Measurements from ENCODE around the gene TBX18.

TBX18 gene

DNA sequence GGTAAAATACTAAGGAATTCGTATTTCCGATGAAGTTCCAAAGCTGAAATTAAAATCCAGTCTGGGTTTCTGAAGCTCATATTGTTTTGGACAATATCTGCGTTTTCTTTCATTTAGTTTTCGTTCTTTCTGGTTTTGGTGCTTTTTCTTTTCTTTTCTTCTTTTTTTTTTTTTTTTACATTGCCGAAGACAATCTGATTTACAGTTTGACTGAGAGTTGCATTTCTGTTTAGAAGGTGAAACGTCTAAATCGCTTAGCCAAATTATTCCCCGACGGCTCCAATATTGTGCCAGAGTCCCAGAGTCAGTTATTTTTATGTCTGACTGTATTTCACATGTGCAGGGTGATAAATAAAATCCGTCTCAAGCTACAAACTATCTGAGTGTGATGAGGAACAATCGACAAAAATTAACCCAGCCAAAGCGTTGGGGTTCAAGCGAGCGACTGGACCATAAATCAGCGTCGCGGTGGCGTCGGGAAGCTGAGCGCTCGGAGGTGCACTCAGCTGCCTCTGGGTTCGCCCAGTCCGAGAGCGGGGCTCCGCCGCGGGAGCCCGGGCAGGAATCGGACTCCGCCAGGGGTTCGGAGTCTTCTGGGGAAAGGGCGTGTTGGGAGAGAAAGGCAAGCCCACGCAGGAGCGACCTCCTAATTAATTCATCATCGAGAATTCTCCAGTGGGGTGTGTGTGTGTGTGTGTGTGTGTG lies 8.2 kb upstream of the TBX18 start:
- peak; percentile 61 for DNase-seq

DNA sequence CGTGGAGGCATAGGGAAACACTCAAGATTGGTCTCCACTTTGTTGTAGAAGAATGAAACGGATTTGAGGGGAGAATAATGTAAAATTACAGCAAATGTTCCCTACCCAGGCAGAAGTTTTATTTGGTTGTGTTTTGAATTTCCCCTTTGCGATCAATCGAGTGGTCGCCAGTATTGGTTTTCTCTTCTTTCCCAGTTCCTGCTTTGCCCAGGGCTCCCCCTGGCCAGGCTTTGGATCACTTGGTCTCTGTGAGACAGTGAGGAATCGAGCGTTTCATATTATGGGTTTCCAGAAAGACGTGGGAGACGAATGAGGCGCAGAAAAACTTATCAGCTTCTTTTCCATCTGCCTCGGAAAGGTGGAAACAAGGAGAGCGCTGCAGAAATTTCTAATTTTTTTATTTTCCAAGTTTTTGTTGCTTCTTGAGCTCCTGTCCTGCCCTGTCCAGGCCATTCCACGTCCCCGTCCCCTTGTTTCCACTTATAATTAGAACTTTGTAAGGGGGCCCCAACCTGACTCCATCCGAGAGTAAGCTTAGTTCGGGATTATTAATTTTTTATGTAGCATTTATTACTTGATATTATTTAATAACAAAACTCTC lies 7.5 kb upstream of the TBX18 start:
- DNase-seq: peak; percentile 36

DNA sequence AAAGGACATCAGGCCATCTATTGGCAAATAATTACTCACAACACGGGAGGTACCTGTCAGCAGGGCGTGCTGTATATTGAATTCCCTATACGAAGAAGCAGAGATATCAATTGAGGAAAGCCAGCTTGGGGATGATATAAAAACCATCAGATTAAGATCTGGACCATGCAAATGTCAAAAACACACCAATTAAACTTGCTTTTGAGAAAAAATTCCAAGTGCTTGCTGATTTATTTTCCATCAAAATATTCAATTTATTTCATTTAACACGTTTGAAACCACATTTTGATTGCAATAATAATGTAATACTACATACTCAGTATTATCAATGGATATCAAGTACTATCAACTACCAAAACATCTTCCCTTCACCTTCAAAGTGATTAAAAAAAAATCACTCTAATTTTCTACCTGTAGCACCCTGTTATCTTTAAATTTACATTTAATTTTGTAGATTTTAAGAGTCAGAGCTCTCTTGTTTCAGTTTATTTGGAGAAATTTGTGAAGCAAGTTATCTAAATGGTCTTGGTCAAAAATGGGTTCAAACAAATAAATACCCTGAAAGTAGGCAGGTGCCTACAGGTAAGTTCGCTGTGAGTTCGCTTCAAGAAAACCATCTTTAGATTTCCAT lies 6.8 kb upstream of the TBX18 start:
- DNase-seq: no peak

DNA sequence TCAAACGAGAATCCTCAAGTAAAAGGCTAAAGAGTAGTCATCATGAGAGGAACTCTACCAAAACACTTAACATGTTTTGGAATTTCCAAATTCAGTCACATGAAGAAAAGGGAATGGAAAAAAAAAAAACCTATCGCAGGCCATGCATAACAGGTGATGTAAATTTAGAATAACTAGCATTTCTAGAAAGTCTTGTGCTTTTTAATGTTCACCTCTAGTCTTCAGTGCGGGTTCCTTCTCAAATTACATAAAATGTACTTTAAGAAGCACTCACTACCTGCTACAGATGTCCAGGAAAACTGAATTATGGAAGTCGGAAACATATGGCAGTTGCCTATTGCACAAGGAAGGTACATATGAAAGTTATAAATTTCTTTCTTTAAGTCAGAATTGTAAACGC lies 6.1 kb upstream of the TBX18 start:
- DNase-seq: no peak

DNA sequence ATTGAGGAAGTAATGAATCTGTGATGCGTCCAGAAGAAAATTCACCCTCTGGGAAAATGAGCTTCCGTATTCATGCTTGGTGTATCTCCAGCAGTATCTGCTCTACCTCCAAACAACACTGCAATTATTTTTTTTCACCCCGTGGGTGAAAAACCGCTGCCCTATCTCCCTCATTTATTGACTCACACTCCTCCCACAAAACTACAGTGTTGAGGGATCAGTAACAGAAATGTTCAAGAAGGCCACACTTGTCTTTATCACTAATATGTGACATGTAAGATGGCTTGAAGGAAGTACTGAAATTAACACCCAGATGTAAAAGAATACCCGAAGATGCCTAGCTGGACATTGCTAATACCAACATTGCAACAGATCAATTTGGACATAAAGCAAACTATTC lies 4.9 kb upstream of the TBX18 start:
- DNase-seq: peak; percentile 36

DNA sequence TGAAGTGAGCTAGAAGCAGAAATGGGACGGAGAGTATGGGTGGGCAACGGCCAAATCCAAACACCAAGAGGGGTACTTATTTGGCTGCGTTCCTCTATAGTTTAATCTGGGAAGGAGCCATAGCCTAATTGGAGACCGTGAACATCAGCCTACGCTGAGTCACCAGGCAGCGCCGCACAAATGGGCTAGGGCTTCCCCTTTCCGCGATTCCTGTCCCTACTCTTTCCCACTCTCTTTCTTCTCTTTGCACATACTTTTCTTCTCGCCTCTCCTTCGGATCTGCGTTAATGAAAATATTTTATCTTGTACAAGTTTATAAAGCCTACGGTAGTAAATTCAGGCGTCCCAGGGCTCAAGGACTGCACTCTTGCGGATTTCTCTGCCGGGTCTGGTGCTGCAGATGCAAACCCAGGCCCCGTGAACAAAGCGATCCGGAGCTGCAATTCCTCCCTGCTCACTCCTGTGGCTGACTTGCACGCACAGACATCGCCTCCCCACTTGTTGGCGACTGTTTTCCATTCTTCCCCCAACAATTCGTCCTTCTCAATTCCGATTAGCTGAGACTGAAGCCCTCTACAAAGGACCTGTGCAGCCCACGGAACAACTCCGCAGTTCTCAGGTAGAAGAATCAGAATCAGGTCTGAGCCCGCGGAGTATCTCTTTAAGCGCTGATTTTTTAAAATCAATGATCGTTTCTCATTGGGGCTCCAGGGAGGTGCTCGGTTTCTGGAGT lies 4.2 kb upstream of the TBX18 start:
- DNase-seq: peak; percentile 62

DNA sequence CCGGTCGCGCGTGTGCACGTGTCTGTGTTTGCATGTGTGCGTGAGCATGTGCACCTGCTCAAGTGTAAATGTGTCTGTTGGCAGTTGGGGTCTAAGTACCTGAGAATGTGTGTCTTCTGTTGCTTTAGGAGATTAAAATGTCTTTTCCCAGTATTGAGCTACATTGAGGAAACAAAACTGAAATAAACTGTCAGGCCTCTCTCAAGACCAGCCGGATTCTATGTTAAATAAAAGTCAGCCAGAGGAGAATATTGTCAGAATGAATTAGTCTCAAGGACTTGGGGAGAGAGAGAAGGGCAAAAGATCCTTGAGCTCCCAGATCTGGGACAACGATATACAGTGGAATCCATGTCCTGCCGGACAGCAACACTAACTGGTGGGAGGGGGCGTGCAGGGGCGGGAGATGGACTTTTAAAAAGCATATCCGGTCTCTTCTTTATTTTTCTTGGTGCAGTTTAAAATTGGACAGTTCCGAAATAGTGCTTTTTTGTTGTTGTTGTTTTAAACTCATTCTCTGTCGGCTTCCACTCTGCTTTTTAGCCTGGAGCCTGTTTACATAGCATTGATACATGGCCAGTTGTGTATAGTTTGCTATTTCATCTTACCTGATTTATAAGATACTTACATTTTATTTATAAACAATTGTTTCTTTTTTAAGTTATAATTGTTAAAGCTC lies 3.3 kb upstream of the TBX18 start:
- DNase-seq: peak; percentile 37

DNA sequence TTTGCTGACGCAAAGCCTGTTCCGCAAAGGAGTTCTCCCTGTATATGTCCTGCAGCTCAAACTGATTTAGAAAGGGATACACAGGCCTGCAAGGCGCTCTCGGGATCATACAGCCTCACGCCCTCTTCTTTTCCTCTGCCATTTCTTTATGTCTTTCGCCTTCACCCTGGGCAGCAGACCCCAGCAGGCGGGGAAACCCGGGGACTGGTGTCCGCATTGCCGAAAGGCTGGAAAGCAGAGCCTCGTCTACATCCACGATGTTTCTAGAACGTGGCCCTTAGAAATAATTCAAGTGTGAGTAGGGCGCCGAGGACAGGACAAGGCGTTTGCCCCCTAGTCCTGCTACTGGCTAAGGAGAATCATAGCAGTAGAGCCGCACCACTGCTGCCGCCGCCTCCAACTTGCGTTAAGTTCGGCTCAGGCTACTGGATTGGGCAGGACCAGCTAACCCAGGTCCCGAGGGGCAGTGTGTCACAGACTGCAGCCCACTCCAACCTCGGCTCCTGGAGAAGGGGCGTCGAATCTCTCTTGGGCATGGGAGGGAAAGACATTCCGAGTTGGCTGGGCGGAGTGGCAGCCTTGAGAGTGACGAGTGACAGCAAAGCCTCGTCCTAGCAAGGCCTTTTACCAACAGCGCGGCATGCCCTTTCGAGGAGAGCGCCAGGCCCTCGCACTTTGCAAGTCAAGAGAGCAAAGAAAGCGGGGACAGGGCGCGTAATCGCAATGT lies 2.6 kb upstream of the TBX18 start:
- no peak for DNase-seq

DNA sequence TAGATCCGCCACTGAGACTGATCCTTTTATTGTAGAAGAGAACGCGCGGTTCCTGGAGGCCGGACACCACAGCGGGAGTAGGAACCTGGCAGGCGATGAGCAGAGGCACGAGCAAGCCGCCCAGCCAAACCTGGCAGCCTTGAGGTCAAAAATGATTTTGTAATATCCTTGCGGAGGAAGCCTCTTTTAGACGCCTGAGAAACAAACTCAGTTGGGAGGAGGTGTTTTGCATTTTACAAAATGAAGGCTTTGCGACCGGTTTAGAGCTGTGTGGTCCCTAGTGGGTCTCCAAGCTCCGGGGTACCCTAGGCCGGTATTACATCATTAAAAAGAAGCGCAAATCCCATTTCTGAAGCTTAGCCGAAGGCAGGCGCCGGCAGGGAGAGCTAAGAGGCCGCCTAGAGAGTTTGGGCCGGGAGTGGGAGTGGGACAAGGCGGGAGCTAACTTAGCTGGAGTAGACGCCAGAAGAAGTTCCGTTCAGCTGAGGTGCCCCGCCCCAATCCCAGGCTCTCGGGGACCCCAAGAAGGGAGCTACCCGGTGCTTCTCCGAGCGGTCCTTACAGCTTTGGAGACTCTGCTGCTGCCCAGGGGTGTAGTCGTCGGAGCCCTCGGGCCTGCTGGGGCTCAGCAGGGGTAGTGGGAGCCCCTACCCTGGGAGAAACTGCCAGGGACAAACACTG lies 1.9 kb upstream of the TBX18 start:
- peak; percentile 68 for DNase-seq

DNA sequence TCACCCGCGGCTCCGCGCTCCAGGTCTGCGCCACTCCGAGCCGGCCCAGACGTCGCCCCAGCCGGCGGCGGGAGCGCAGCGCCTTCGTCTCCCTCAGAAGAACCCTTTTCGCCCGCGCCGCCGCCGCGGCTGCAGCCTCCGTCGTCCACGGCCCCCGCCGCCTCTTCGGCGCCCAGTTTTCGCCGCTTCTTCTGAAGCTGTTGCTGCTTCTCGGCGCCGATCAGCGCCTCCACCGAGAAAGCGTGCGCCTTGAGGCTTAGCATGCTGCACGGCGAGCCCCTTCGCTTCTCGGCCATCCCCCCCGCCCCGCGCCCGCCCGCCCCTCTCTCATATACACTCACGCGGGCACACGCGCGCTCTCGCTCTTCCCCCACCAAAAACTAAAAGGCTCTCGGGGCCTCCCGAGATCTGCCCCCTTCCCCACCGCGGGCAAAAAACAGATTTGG lies 489 bp downstream of the TBX18 start:
- DNase-seq: no peak

DNA sequence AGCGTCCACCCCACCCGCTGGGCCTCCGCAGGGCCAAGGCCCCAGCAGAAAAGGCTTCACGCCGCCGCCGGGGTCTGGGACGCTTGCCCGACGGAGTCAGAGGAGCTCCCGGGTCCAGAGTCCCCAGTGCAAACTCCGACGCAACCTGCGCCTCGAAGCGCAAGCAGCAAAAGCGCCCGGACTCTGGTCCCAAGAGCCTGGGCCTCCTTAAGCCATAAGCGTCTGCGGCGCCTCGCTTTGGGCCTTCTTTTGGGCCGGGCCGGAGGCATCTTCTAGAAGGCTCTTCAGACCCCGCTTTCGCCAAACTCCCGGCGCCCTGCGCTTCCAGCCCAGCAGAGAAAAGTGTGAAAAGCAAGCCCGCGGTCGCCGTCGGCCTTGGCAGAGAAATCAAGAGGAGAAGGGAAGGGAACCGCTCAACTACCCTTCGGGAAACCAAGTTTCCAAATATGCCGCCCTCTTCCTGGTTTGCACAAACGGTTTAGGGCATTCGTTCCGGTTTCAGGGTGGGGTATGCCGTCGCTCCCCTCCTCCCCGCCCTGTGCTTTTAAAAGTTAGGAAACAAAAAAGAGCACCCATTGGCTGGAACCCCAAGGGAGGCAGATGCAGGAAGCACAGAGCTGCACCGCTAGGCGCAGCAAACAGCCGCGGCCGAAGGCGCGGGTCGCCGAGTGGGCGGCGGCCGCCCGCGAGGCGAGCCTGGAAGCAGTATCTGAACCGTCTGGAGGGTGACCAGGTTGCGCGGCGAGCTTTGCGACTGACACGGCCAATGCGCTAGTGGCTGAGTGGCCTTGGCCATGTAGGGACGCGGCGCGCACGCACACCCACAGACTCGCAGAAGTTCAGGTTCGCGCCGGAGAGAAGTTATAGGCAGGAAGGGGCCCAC lies 1.2 kb downstream of the TBX18 start:
- peak; percentile 76 for DNase-seq

DNA sequence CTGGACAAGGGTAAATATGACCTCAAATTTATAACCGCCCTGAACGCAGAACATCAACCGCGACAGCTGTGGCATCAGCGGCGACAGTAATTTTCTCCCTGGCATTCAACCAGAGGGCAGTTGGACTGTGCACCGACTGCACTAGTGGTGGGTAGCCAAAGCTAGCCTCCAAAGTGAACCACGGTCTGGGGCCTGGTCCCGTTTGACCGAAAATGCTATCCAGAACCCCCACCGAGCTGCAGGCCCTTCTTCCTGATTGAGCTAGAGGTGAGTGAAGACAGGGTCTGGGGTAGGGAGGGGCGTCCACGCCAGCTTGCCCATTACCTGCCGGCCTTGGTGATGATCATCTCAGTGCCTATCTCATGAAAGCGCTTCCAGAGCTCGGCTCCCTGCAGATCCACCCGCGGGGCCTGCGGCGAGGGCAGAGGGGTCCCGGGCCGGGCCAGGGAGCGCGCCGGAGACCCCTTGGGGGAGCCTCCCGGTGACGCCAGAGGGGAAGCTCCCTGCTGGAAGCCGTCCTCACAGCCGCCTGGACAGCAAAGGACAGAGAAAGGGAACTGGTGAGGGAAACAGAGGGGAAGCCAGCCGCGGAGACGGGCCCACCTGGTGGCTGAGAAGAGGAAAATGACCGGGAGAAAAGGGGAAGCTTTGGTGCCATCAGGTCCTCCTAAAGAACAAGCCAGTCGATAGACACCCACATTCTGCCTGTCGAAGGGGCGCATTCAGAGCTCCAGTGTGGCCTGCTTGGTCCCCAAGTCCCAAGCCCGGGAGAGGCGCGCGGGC lies 2.0 kb downstream of the TBX18 start:
- DNase-seq: peak; percentile 80

DNA sequence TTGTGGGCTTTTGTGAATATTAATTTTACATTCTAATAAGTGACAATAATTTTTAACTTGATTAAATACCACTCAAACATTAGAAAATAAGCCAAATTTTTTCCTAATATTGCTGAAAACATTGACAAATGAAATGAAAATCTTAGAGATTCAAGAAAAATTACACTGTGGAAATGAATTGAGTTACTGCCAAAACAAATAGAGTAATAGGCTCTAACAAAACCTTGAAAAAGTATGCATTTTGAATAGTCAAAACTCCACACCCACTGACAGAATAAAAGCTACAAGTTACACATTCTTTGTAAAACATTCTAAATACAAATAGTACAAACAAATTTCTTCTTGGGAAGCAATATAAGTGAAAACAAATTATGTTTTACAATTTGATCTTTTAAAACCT lies 5.9 kb downstream of the TBX18 start:
- DNase-seq: no peak

DNA sequence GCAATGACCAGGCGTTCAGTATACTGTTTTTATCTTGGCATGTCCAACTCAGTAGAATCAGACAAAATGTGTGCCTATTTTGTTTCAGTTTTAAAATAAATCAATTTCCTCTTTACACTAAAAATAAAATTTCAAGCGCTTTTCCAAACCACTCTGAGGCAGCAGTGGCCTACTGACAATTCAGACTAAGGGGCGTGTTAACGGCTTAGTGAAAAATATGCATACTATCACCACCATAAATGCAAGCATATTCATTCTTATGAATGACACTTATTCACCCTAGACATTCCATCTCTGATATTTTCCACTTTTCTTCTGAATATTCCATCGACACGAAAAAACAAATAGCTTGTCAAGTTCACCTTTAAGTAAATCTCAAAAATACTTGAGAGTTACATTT lies 7.5 kb downstream of the TBX18 start:
- DNase-seq: no peak

DNA sequence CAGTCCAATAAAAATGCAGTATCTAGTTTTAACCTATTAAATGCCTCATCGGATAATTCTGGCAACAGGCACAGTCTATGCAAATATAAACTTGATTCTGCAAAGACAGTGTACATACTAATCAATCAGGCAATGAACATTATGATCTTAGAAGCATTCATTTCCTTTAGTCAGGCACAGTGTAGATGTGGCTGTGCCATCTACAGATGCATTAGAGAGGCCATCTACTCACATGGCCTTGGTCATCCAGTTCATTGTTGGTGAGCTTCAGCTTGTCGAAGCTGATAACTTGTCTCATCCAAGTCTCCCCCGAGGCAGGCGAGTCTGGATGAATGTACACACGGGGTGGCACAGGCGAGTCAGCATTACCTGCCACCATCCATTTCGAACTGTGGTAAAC lies 7.9 kb downstream of the TBX18 start:
- no peak for DNase-seq

DNA sequence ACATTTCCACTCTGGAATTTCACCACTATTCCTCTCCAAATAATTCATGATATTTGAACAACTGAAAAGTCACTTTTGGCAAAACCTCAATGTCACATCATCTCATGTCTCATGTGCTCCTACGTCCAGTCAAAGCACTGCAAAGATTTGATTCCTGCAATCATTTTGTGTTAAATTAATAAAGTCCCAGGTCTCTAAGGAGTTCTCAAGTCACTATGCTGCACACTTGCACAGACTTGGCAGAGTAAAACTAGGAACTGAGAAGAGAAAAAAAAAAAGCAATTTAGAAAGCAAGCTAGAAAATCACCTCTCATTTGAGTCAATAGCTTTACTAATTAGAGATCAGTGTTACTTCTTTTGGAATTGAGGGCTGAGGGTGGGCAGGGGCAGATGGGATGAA lies 11.2 kb downstream of the TBX18 start:
- DNase-seq: no peak

DNA sequence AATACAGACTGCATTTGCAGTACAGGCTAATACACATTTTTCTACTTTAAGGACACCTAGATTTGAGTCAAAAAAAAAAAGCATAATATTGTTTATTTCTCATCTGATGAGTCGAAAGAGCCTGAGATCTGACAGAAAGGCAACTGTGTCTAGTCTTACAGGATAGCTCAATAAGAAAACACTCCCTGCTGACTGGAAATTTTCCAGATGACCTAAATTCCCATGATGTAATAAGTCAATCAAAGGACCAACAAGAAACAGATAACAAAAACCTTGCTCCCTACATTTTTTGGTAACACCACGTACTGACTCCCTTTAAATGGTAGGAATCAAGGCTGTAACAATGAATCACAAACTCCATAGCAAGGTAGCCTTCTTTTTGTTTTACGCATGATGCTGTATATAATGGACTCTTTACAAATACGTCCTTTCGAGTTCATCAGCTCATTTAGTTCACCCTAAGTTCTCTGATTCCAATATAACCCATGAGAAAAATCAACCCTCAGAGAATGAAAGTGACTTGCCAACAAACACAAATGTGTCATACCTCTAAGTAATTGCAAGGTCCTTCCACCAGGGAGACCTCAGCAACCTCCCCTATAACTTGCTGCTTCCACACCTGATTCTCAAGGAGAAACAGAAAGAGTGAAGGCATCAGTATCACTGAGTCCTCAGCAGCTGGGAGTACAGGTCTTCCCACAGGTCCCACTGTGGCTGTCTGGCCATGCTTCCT lies 12.1 kb downstream of the TBX18 start:
- no peak for DNase-seq

DNA sequence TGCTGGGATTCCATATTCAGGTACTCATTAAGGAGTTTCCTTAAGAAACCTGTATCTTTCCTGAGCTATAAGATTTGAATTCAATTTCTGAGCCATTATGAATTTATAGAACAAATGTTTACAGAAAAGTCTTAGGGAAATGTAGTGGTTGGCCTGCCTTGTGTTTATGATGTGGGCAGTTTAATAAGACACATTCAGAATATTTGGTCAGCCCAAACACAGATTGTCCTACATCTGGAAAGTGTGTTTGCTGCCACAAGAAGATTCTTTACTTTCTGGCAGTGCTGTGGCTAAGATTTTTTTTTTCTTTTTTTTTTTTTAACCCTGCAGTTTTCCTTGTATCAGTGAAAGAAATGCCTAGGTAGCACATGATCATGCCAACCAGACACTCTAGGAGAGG lies 15.2 kb downstream of the TBX18 start:
- no peak for DNase-seq

DNA sequence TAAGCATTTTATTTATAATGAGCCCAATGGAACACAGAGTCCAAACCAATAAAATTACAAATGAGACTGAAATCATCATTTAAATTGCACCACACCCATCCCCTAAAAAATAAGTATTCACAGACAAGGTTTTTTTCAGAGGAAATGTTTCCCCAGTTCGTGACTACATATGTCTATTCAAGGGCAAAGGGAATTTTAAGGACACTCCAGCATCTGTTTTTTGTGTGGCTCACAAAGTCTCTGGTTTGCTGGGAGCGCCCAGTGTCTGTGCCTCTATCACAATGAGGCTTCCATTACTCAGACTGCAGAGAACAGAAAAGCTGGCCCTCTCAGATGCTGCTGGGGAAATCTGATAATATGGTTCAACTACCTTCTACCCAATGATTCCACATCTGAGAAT lies 16.0 kb downstream of the TBX18 start:
- no peak for DNase-seq
